HG03457 (cell line): ENCODE results near the gene INCA1.
"Not testable (repeated sequence)": the region's sequence is repeated elsewhere in the genome, so short reads cannot be mapped to it uniquely, and the experiment has no call there.

Source experiments
- ATAC-seq: cut with Tn5 transposase; IDR thresholded peaks from one replicate; pipeline ENCODE4 v1.9.1; 2021; ENCODE audit warnings: moderate number of reproducible peaks; ENCODE audit not compliant: unreplicated experiment

INCA1 gene

DNA sequence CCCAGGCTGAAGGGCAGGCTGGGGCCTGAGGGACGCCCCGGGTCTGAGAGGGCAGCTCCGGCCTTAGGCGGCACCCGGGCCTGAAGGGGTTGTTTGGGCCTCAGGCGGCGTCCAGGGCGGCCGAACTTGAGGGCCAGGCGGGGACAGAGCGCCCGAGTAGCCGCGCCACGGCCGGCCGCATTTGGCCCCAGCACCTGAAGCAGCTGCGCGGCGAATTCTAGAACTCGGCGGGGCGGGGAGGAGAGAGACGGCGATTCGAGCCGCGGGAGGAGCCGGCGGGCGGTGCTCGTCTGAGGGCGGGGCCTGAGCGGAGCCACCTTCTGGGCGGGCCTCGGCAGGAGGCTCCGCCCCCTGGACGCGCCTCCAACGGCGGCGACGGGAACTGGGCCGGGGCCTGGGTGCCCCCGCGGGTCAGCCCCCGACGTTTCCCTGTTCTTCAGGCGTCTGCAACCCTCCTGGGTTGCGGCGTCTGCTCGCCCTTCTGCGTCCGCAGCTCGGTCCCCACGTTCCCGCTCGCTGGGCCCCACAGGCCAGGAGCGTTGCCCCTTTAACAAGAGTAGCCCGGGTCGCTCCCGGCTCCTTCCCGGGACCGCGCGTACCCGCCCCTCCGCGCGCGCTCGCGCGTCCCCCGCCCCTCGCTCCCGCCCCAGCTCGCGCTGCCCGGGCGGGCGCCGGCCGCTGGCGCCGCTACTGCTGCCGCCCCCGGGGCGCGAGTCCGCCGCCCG is at the start of gene INCA1, which contains the start of gene KIF1C:
INCA1 (minus strand) TSS at position 221 of the 725 bp plus-strand sequence. CDS start 3,085 bp downstream, outside the sequence.
KIF1C (plus strand) TSS at position 649 of the 725 bp plus-strand sequence. CDS start 2,297 bp downstream, outside the sequence.
- ATAC-seq: peak; percentile 76

- no peak for ATAC-seq
These were observed 48.2 kb upstream of the INCA1 start for GRCh38 chr17:5045496-5045895.

DNA sequence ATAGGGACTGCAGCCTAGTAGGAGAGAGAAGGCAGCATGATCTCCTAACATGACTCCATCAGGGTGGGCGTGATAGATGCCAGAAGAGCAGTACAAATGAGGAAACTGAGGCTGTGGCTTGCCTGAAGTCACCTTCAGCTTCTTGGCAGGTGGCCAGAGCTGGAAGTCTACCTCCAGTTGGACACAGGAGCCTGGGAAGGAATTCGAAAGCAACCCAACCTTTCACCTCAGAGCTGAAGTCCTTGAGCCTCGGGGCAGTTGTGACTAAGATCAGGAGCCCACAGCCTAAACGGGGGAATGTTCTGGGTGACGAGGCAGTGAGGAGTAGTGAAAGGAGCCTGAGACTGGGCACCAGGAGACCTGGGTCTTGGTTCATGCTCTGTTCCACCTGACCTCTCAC is 47.3 kb upstream of the INCA1 start:
- no peak for ATAC-seq

DNA sequence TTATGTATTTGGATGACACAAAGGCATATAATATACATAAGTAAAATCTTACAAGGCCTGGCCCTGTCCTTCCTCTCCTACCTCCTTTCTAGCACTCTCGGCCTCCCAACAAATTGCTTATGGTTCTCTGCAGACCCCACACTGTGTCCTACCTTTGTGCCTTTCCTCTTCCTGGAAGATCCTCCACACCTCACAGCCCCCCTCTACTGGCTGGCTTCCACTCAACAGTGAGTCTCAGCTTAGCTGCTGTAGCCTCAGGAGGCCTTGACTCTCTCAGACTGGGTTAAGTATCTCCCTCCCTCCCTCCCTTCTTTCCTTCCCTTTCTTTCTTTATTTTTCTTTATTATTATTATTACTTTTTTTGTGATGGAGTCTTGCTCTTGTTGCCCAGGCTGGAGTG is 46.2 kb upstream of the INCA1 start:
- ATAC-seq: no peak

- no peak for ATAC-seq
These were observed 45.1 kb upstream of the INCA1 start for GRCh38 chr17:5042157-5043022.

DNA sequence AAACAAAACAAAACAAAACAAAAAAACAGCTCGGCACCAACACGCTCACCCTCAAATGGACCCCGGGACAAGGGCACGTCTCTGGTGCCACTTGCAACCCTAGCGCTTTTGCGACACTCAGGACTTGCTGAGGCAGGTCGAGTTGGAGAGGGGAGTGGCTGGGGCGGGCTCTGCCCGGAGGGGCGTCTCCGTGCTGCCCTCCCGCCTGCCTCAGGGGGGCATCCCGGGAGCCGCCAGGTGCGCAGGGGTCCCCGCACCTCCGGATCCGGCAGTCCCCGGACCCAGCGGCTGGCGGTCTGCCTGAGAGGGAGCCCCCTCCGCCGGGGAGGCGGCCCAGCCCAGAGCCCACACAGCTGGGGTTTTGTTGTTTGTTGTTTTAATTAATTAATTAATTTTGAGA is 38.0 kb upstream of the INCA1 start, which contains the start of gene SLC52A1:
SLC52A1 (minus strand) TSS at position 112 of the 400 bp plus-strand sequence. CDS start 820 bp downstream, outside the sequence.
- no peak for ATAC-seq

- ATAC-seq: no peak
These were observed 37.3 kb upstream of the INCA1 start for GRCh38 chr17:5034651-5035050.

DNA sequence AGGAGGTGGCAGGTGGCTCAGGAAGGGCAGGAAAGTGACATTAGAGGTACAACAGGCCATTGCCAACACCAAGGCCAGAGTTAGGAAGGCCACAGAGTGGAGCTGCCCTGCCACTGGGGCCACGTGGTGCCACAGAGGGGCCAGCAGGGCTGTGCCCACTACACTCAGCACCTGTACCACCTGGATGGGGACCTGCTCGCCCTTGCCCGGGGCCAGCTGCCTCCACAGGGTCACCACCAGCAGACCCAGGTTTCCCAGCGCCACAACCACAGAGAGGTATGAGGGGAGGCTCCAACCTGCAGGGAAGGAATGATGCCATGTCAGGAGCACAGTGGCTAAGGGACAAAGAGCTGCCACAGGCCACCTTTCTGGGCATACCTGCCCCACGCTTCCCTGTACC is 36.7 kb upstream of the INCA1 start:
- no peak for ATAC-seq

DNA sequence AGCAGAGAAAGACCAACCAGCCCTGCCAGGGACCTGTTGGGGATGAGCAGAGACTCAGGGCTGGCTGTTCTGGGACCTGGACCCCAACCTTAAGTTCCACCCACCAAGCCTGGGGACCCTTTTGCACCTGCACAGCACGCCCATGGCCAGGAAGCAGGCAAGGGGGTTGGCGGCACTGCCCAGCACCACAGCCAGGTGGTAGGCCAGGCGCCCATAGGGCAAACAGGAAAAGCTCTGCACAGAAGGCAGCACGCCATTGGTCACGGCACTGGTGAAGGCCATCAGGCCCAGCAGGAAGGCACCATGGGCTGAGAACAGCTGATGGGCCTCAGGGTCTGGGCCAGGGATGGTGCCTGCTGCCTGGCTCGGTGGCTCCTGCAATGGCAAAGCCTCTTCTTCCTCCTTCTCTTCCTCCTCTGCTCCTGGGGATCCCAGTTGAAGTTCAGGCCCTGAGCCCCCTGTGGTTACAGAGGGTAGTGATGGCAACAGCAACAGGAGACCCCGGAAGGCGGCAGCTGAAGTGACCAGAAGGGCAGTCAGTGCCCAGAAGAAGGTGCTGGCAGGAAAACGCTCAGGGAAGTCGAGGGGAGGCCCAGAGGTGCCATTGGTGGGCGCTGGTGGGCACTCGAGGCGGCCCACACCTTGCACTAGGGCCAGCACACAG is 36.2 kb upstream of the INCA1 start:
- no peak for ATAC-seq

DNA sequence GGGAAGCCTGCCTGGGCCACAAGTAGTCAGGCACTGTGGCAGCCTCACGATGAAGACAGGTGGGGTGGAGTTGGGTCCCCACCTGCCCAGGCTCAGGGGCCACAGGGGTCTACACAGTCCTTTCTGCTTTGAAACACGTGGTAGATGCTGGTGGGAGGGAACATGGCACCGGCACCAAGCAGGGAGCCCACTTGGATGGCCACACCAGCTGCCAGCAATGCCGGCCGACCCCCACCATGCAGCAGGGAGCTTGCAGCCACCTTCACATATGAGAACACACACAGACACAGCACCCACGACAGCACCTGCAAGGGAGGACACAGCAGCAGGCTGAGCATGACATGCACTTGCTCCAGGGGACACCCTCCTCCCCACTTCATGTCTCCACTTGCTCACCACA is 35.5 kb upstream of the INCA1 start:
- ATAC-seq: no peak

GRCh38 chr17:5031365-5032082 is 34.2 kb upstream of the INCA1 start:
- peak; percentile 46 for ATAC-seq

- not testable (repeated sequence) for ATAC-seq
These were observed 32.8 kb upstream of the INCA1 start for GRCh38 chr17:5030168-5030567.

DNA sequence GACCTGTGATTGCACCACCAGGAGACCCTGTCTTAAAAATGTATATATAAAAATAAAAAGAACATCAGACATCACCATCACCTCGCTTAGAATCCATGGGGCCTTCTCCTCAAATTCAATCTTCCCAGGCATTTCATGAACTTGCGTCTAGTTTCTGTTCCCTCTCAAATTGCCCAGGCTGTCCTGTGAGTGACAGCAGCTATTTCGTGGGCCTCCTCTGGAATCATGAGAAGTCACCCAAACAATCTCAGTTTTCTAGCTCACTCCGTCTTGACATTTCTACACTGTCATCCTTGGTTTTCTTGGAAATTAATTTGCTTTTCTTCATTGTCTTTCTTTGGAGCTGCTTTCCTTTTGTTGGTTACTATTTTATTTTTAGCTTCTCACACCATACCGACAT is 30.6 kb upstream of the INCA1 start:
- no peak for ATAC-seq

GRCh38 chr17:5027299-5027698 is 30.0 kb upstream of the INCA1 start:
- no peak for ATAC-seq

- ATAC-seq: no peak
These were observed 27.3 kb upstream of the INCA1 start for GRCh38 chr17:5024604-5025003.

DNA sequence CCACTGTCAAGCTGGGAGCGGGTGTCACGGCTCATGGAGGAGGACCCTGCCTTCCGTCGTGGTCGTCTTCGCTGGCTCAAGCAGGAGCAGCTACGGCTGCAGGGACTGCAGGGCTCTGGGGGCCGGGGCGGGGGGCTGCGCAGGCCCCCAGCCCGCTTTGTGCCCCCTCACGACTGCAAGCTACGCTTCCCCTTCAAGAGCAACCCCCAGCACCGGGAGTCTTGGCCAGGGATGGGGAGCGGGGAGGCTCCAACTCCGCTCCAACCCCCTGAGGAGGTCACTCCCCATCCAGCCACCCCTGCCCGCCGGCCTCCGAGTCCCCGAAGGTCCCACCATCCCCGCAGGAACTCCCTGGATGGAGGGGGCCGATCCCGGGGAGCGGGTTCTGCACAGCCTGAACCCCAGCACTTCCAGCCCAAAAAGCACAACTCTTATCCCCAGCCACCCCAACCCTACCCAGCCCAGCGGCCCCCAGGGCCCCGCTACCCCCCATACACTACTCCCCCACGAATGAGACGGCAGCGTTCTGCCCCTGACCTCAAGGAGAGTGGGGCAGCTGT is 26.3 kb upstream of the INCA1 start:
- no peak for ATAC-seq

DNA sequence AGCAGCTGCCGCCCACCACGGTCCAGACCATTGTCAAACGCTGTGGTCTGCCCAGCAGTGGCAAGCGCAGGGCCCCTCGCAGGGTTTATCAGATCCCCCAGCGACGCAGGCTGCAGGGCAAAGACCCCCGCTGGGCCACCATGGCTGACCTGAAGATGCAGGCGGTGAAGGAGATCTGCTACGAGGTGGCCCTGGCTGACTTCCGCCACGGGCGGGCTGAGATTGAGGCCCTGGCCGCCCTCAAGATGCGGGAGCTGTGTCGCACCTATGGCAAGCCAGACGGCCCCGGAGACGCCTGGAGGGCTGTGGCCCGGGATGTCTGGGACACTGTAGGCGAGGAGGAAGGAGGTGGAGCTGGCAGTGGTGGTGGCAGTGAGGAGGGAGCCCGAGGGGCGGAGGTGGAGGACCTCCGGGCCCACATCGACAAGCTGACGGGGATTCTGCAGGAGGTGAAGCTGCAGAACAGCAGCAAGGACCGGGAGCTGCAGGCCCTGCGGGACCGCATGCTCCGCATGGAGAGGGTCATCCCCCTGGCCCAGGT is 24.9 kb upstream of the INCA1 start:
- no peak for ATAC-seq

DNA sequence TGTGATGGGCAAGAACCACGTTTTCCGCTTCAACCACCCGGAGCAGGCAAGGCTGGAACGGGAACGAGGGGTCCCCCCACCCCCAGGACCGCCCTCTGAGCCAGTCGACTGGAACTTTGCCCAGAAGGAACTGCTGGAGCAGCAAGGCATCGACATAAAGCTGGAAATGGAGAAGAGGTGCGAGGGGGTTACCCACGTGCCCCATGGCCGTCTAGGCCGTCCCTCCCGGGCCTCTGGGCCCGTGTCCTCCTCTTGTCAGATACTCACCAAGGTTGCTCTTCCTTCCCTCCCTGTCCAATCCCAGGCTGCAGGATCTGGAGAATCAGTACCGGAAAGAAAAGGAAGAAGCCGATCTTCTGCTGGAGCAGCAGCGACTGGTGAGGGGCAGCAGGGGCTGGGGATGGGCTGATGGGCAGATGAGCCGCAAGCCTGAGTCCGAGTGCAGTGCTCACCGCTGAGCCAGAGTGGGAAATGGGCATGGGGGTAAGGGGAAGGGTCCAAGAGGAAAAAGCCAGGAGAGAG is 23.2 kb upstream of the INCA1 start:
- ATAC-seq: no peak

DNA sequence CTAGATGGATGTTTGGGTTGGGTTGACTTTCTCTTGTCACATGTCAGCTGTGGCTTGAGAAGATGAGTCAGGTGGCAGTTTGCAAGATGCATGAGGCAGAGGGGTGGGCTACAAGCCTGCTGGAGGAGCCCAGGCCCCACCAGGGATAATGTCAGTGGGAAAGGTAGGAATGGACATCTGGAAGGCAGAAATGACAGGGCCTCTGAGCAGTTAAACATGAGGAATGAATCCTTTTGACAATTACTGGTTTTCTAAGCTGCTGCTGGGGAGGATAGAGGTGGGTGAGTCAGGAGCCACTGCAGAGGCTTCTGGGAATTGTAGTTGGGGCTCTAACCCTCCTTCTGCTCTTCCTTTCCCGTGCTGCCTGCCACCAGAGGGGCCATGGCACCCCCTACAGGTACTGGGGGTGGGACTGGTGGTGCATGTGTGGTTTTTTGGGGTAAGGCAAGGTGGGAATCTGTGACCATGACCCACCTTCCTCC is 22.2 kb upstream of the INCA1 start:
- ATAC-seq: no peak

GRCh38 chr17:5014357-5014756 is 17.0 kb upstream of the INCA1 start:
- ATAC-seq: no peak
